PFSK-1 (cell line): ENCODE measurements around the gene ULK4.

Experiments
- FOXP2 ChIP-seq: optimal IDR thresholded peaks from 2 replicates; pipeline ENCODE3; 2011; ENCODE audit warnings: borderline replicate concordance, control low read depth, inconsistent platforms; ENCODE audit not compliant: insufficient read depth; ENCODE audit errors: extremely low read length, extremely low read depth
- POLR2AphosphoS5 ChIP-seq: IDR thresholded peaks from 2 replicates; pipeline ENCODE4 v1.6.1; 2012; ENCODE audit warnings: low read depth, mild to moderate bottlenecking, control low read depth, low read length, moderate library complexity
- SIN3A ChIP-seq: IDR thresholded peaks from 2 replicates; pipeline ENCODE4 v1.6.1; 2012; ENCODE audit warnings: mild to moderate bottlenecking, low read length, moderate library complexity, borderline replicate concordance; ENCODE audit not compliant: insufficient read depth
- TAF1 ChIP-seq: IDR thresholded peaks from 2 replicates; pipeline ENCODE4 v1.6.1; 2012; ENCODE audit warnings: low read length, control low read depth, borderline replicate concordance; ENCODE audit not compliant: insufficient read depth
- TF ChIP-seq, protein P1 (sequence below), 2 experiments: IDR thresholded peaks; 2 replicates each; pipeline versions ENCODE4 v1.6.1 to v1.8.0; 2011 to 2012; ENCODE audit warnings: low read depth in 2 of 2, low read length in 2 of 2, control low read depth in 1 of 2, inconsistent platforms in 1 of 2, mild to moderate bottlenecking in 1 of 2, moderate library complexity in 1 of 2; ENCODE audit not compliant: insufficient read depth in 1 of 2

ULK4 gene

DNA sequence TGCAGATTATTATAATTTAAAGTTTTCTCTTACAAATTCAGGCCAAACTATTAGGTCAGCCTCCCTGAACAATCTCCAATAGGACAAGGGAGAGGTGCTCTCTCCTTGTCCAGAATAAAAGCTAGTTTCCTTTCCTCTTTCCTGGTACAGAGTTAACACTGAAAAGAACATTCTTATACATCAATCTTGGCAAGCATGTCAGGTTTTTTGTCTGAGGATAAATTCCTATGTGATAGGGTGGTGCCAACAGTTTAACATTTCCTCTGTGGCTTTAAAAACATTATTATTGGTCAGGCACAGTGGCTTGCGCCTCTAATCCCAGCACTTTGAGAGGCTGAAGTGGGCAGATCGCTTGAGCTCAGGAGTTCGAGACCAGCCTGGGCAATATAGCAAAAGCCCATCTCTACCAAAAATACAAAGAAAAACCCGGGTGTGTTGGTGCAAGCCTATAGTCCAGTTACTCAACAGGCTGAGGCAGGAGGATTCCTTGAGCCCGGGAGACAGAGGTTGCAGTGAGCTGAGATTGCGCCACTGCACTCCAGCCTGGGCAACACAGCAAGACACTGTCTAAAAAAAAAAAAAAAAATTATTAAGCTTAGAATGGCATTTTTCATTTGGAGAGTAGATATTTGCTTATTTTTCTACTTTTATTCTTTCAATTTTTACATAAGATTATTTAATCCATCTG, 13.7 kb upstream of the ULK4 start:
- TF ChIP-seq FOXP2 (no peak), SIN3A (no peak), POLR2AphosphoS5 (no peak), TAF1 (no peak)
- TF ChIP-seq, protein P1, sequence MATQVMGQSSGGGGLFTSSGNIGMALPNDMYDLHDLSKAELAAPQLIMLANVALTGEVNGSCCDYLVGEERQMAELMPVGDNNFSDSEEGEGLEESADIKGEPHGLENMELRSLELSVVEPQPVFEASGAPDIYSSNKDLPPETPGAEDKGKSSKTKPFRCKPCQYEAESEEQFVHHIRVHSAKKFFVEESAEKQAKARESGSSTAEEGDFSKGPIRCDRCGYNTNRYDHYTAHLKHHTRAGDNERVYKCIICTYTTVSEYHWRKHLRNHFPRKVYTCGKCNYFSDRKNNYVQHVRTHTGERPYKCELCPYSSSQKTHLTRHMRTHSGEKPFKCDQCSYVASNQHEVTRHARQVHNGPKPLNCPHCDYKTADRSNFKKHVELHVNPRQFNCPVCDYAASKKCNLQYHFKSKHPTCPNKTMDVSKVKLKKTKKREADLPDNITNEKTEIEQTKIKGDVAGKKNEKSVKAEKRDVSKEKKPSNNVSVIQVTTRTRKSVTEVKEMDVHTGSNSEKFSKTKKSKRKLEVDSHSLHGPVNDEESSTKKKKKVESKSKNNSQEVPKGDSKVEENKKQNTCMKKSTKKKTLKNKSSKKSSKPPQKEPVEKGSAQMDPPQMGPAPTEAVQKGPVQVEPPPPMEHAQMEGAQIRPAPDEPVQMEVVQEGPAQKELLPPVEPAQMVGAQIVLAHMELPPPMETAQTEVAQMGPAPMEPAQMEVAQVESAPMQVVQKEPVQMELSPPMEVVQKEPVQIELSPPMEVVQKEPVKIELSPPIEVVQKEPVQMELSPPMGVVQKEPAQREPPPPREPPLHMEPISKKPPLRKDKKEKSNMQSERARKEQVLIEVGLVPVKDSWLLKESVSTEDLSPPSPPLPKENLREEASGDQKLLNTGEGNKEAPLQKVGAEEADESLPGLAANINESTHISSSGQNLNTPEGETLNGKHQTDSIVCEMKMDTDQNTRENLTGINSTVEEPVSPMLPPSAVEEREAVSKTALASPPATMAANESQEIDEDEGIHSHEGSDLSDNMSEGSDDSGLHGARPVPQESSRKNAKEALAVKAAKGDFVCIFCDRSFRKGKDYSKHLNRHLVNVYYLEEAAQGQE (IDR thresholded peaks at IDR 0.05; ENCODE audit: insufficient read depth in 1 of 2, low read depth in 2 of 2, low read length in 2 of 2), result no peak

DNA sequence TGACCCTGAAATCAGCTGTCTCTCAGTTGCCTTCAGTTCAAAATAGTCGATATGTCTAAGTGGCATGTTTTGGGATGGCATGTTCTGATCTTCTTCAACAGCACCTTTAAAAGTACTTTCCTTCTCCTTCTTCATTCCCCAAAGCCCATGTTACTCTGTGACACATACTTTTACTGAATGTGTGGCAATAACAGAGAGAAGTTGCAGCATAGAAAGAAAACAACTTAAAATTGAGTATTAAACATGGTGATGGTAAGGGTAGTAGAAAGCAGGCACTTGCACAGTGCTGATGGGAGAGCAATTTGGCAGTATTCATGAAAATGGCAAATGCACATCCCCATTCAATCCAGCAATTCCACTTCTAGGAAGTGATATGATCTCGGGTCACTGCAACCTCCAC, 12.3 kb upstream of the ULK4 start:
- no peak for TF ChIP-seq POLR2AphosphoS5
- TF ChIP-seq, protein P1 (IDR thresholded peaks at IDR 0.05; ENCODE audit: insufficient read depth in 1 of 2, low read depth in 2 of 2, low read length in 2 of 2), result no peak
- no peak for TF ChIP-seq FOXP2

DNA sequence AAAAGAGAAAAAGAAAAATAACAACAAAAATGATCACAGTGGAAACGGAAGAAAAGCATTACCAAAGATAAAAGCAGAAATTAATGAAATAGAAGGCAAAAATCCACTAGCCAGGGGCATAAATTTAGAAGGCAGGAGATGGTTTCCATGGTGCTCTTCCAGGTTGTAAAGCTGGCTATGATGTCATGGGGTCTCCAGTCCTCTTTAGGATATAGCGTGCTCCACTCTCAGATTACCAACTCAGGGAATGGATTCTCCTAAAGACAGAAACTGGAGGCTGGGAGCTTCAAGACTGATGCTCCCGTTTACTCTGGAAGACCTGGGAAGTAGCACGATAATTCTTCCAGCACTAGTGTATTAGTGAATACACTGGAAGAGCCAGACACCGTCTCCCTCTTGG, 10.9 kb upstream of the ULK4 start:
- TF ChIP-seq TAF1 (no peak), FOXP2 (no peak), POLR2AphosphoS5 (no peak), SIN3A (no peak)
- TF ChIP-seq, protein P1 (IDR thresholded peaks at IDR 0.05; ENCODE audit: insufficient read depth in 1 of 2, low read depth in 2 of 2, low read length in 2 of 2), result no peak

DNA sequence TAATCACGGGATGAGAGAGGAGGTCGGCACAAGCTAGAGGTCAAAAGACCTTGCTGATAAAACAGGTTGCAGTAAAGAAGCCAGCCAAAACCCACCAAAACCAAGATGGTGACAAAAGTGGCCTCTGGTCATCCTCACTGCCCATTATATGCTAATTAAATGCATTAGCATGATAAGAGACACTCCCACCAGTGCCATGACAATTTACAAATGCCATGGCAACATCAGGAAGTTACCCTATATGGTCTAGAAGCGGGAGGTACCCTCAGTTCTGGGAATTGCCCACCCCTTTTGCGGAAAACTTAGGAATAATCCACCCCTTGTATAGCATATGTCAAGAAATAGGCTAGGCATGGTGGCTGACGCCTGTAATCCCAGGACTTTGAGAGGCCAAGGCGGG, 4.3 kb upstream of the ULK4 start:
- TF ChIP-seq FOXP2 (no peak), TAF1 (no peak)

DNA sequence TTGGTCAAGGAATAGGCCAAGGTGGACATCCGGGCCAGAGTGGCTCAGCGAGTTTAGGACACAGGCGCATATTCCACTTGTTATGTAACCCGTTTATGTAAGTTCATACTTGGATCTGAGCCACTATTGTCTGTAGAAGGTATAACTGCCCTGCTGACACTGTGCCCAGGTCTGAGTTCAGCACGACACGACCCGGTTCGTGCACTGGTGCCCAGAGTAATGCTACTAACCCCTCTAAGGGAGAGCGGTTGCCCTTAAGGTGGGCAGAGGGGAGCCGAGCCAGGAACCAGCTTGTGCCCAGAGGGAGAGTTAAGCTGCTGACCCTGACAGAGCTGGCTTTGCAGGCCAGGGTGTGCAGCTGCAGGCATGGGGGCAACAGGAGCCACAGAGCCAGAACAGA, 1.9 kb upstream of the ULK4 start:
- TF ChIP-seq FOXP2, result no peak
- TF ChIP-seq TAF1, result no peak
- no peak for TF ChIP-seq SIN3A
- TF ChIP-seq POLR2AphosphoS5, result no peak
- TF ChIP-seq, protein P1 (IDR thresholded peaks at IDR 0.05; ENCODE audit: insufficient read depth in 1 of 2, low read depth in 2 of 2, low read length in 2 of 2), result no peak
